HG03159 (cell line): ENCODE results near the gene AP3M1.

Experiments used
- ATAC-seq: cut with Tn5 transposase; IDR thresholded peaks from one replicate; pipeline ENCODE4 v1.9.1; 2021; ENCODE audit warnings: mild to moderate bottlenecking, moderate library complexity; ENCODE audit not compliant: unreplicated experiment

Gene AP3M1

GRCh38 chr10:74120911-74121310, 29.7 kb downstream of the AP3M1 start:
- ATAC-seq = no peak

GRCh38 chr10:74118804-74119203, 31.8 kb downstream of the AP3M1 start:
- no peak for ATAC-seq

- ATAC-seq = no peak
Measured at GRCh38 chr10:74117738-74118137, 32.9 kb downstream of the AP3M1 start.

GRCh38 chr10:74114041-74114448, 36.6 kb downstream of the AP3M1 start:
- no peak for ATAC-seq

- ATAC-seq = no peak
Measured at GRCh38 chr10:74113546-74113945, 37.1 kb downstream of the AP3M1 start.

- no peak for ATAC-seq
Measured at GRCh38 chr10:74111799-74112198, 38.8 kb downstream of the AP3M1 start.

- ATAC-seq = no peak
Measured at GRCh38 chr10:74110120-74110519, 40.5 kb downstream of the AP3M1 start.

GRCh38 chr10:74109452-74109851, 41.2 kb downstream of the AP3M1 start:
- ATAC-seq = no peak

- ATAC-seq = no peak
Measured at GRCh38 chr10:74107391-74107790, 43.2 kb downstream of the AP3M1 start.

GRCh38 chr10:74104996-74105395, 45.6 kb downstream of the AP3M1 start:
- no peak for ATAC-seq

GRCh38 chr10:74104480-74104879, 46.1 kb downstream of the AP3M1 start:
- no peak for ATAC-seq

GRCh38 chr10:74103560-74104258, 46.9 kb downstream of the AP3M1 start:
- no peak for ATAC-seq

GRCh38 chr10:74099836-74100235, 50.8 kb downstream of the AP3M1 start:
- ATAC-seq = no peak

GRCh38 chr10:74099420-74099819, 51.2 kb downstream of the AP3M1 start:
- ATAC-seq = no peak

GRCh38 chr10:74097776-74098175, 52.9 kb downstream of the AP3M1 start:
- ATAC-seq = no peak

GRCh38 chr10:74096777-74097176, 53.9 kb downstream of the AP3M1 start:
- peak; percentile 93 for ATAC-seq

GRCh38 chr10:74094231-74094630, 56.4 kb downstream of the AP3M1 start:
- no peak for ATAC-seq

GRCh38 chr10:74093530-74094164, 57.0 kb downstream of the AP3M1 start:
- ATAC-seq = no peak

GRCh38 chr10:74092372-74092771, 58.3 kb downstream of the AP3M1 start:
- ATAC-seq = no peak

GRCh38 chr10:74088722-74089121, 61.9 kb downstream of the AP3M1 start:
- ATAC-seq = no peak

GRCh38 chr10:74086317-74086716, 64.3 kb downstream of the AP3M1 start:
- ATAC-seq = no peak

- ATAC-seq = peak; percentile 82
Measured at GRCh38 chr10:74084955-74085354, 65.7 kb downstream of the AP3M1 start.

GRCh38 chr10:74083304-74083703, 67.3 kb downstream of the AP3M1 start:
- ATAC-seq = no peak
